SK-N-SH treated with all-trans-retinoic acid at 6 μM for 48 hours (cell line): ENCODE measurements around the gene PRKAG2.

ENCODE experiments used
- ATAC-seq: fragments of 200-7000 bp; cut with Tn5 transposase; 3 replicates; pipeline ENCODE4 v1.9.1; 2020; ENCODE audit warnings: mild to moderate bottlenecking, moderate library complexity
- ARNTL ChIP-seq: fragments of 450-650 bp; formaldehyde crosslinking; IDR thresholded peaks from 2 replicates; pipeline ENCODE4 v1.5.0; 2020; ENCODE audit warnings: low read depth, mild to moderate bottlenecking, moderate library complexity, borderline replicate concordance
- BACH2 ChIP-seq: fragments of 250-450 bp; sonication (Bioruptor Pico); IDR thresholded peaks from 2 replicates; pipeline ENCODE4 v1.9.0; 2021; ENCODE audit warnings: mild to moderate bottlenecking, borderline replicate concordance
- CSDC2 ChIP-seq: fragments of 250-450 bp; sonication (Bioruptor Pico); IDR thresholded peaks from 2 replicates; pipeline ENCODE4 v1.5.0; 2020; ENCODE audit warnings: mild to moderate bottlenecking, moderate library complexity
- ESRRG ChIP-seq: fragments of 250-450 bp; sonication (Bioruptor Pico); IDR thresholded peaks from 2 replicates; pipeline ENCODE4 v1.6.1; 2021; ENCODE audit warnings: mild to moderate bottlenecking
- GLIS3 ChIP-seq: fragments of 250-450 bp; sonication (Bioruptor Pico); IDR thresholded peaks from 2 replicates; pipeline ENCODE4 v1.5.0; 2020; ENCODE audit warnings: mild to moderate bottlenecking, moderate library complexity
- ISL1 ChIP-seq: fragments of 250-450 bp; sonication (Bioruptor Pico); IDR thresholded peaks from 2 replicates; pipeline ENCODE4 v2.1.2; 2022; ENCODE audit warnings: mild to moderate bottlenecking, moderate library complexity
- OSR1 ChIP-seq: fragments of 250-450 bp; sonication (Bioruptor Pico); IDR thresholded peaks from 2 replicates; pipeline ENCODE4 v1.8.0; 2022; ENCODE audit warnings: moderate library complexity, mild to moderate bottlenecking, inconsistent platforms
- PPARA ChIP-seq: fragments of 250-450 bp; sonication (Bioruptor Pico); IDR thresholded peaks from 2 replicates; pipeline ENCODE4 v1.5.0; 2020; ENCODE audit warnings: mild to moderate bottlenecking, borderline replicate concordance
- RARB ChIP-seq: fragments of 250-450 bp; sonication (Bioruptor Pico); IDR thresholded peaks from 2 replicates; pipeline ENCODE4 v1.8.0; 2021; ENCODE audit warnings: mild to moderate bottlenecking, moderate library complexity
- SNAI2 ChIP-seq: fragments of 250-450 bp; sonication (Bioruptor Pico); IDR thresholded peaks from 2 replicates; pipeline ENCODE4 v1.5.0; 2020; ENCODE audit warnings: mild to moderate bottlenecking, moderate library complexity
- TCF4 ChIP-seq: fragments of 250-450 bp; sonication (Bioruptor Pico); IDR thresholded peaks from 2 replicates; pipeline ENCODE4 v1.8.0; 2021; ENCODE audit warnings: mild to moderate bottlenecking, moderate library complexity, borderline replicate concordance
- TOX ChIP-seq: fragments of 250-450 bp; sonication (Bioruptor Pico); IDR thresholded peaks from 2 replicates; pipeline ENCODE4 v1.8.0; 2021; ENCODE audit warnings: mild to moderate bottlenecking, moderate library complexity, borderline replicate concordance
- ZC3H10 ChIP-seq: fragments of 250-450 bp; sonication (Bioruptor Pico); IDR thresholded peaks from 2 replicates; pipeline ENCODE4 v1.5.1; 2021; ENCODE audit warnings: mild to moderate bottlenecking, moderate library complexity
- ZFP3 ChIP-seq: fragments of 250-450 bp; sonication (Bioruptor Pico); IDR thresholded peaks from 2 replicates; pipeline ENCODE4 v1.5.0; 2020; ENCODE audit warnings: mild to moderate bottlenecking, moderate library complexity
- ZFP30 ChIP-seq: fragments of 450-650 bp; formaldehyde crosslinking; IDR thresholded peaks from 2 replicates; pipeline ENCODE4 v1.5.0; 2022; ENCODE audit warnings: mild to moderate bottlenecking, moderate library complexity
- ZNF565 ChIP-seq: fragments of 450-650 bp; formaldehyde crosslinking; conservative IDR thresholded peaks from 2 replicates; pipeline ENCODE4 v1.5.0; 2020; ENCODE audit warnings: low read depth, mild to moderate bottlenecking, moderate library complexity
- ZNF70 ChIP-seq: fragments of 450-650 bp; formaldehyde crosslinking; IDR thresholded peaks from 2 replicates; pipeline ENCODE4 v1.5.0; 2020; ENCODE audit warnings: mild to moderate bottlenecking, moderate library complexity
- ZNF8 ChIP-seq: fragments of 450-650 bp; formaldehyde crosslinking; IDR thresholded peaks from 2 replicates; pipeline ENCODE4 v1.5.0; 2020; ENCODE audit warnings: mild to moderate bottlenecking, moderate library complexity
- TF ChIP-seq, protein P1 (sequence below): fragments of 250-450 bp; sonication (Bioruptor Pico); IDR thresholded peaks from 2 replicates; pipeline ENCODE4 v1.8.0; 2020; ENCODE audit warnings: mild to moderate bottlenecking, moderate library complexity, borderline replicate concordance
- TF ChIP-seq, protein P2 (sequence below): fragments of 250-450 bp; sonication (Bioruptor Pico); IDR thresholded peaks from 2 replicates; pipeline ENCODE4 v1.5.1; 2021; ENCODE audit warnings: mild to moderate bottlenecking, moderate library complexity
- TF ChIP-seq, protein P3 (sequence below): fragments of 250-450 bp; sonication (Bioruptor Pico); IDR thresholded peaks from 2 replicates; pipeline ENCODE4 v1.8.0; 2021; ENCODE audit warnings: low read depth, mild to moderate bottlenecking, moderate library complexity, borderline replicate concordance
- TF ChIP-seq, protein P4 (sequence below): fragments of 250-450 bp; sonication (Bioruptor Pico); IDR thresholded peaks from 2 replicates; pipeline ENCODE4 v1.5.1; 2020; ENCODE audit warnings: low read depth, mild to moderate bottlenecking, moderate library complexity

Gene PRKAG2

DNA sequence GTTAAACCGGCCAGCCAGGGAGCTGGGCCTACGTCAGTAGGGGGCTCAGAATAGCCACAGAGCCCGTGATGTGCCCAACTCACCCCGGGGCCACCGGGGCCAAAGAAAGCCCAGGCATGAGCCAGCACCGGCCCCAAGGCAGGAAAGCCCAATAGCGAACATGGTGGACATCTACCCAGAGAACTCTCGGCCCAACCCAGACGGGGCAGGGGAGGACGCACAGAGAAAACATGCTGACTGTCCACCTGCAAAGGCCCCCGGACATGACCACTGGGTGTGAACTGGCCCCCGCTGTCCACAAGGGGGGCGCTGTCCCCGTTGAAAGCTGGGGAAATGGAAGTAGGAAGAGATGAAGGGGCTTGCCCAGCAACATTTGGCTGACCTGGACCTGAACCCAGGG lies 169.2 kb downstream of the PRKAG2 start:
- no peak for ATAC-seq
- no peak for TF ChIP-seq SNAI2 (CRISPR knock-in tag)
- no peak for TF ChIP-seq ZFP30 (CRISPR knock-in tag)
- TF ChIP-seq, protein P1, sequence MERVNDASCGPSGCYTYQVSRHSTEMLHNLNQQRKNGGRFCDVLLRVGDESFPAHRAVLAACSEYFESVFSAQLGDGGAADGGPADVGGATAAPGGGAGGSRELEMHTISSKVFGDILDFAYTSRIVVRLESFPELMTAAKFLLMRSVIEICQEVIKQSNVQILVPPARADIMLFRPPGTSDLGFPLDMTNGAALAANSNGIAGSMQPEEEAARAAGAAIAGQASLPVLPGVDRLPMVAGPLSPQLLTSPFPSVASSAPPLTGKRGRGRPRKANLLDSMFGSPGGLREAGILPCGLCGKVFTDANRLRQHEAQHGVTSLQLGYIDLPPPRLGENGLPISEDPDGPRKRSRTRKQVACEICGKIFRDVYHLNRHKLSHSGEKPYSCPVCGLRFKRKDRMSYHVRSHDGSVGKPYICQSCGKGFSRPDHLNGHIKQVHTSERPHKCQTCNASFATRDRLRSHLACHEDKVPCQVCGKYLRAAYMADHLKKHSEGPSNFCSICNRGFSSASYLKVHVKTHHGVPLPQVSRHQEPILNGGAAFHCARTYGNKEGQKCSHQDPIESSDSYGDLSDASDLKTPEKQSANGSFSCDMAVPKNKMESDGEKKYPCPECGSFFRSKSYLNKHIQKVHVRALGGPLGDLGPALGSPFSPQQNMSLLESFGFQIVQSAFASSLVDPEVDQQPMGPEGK: no peak
- TF ChIP-seq TCF4 (CRISPR knock-in tag): no peak
- TF ChIP-seq RARB (CRISPR knock-in tag): no peak
- TF ChIP-seq, protein P2, sequence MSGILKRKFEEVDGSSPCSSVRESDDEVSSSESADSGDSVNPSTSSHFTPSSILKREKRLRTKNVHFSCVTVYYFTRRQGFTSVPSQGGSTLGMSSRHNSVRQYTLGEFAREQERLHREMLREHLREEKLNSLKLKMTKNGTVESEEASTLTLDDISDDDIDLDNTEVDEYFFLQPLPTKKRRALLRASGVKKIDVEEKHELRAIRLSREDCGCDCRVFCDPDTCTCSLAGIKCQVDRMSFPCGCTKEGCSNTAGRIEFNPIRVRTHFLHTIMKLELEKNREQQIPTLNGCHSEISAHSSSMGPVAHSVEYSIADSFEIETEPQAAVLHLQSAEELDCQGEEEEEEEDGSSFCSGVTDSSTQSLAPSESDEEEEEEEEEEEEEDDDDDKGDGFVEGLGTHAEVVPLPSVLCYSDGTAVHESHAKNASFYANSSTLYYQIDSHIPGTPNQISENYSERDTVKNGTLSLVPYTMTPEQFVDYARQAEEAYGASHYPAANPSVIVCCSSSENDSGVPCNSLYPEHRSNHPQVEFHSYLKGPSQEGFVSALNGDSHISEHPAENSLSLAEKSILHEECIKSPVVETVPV (CRISPR knock-in tag): no peak
- TF ChIP-seq ISL1 (CRISPR knock-in tag): no peak
- no peak for TF ChIP-seq ESRRG
- no peak for TF ChIP-seq ZNF8 (CRISPR knock-in tag)
- no peak for TF ChIP-seq TOX (CRISPR knock-in tag)
- TF ChIP-seq PPARA (CRISPR knock-in tag): no peak
- no peak for TF ChIP-seq GLIS3 (CRISPR knock-in tag)
- TF ChIP-seq OSR1: no peak
- TF ChIP-seq, protein P3, sequence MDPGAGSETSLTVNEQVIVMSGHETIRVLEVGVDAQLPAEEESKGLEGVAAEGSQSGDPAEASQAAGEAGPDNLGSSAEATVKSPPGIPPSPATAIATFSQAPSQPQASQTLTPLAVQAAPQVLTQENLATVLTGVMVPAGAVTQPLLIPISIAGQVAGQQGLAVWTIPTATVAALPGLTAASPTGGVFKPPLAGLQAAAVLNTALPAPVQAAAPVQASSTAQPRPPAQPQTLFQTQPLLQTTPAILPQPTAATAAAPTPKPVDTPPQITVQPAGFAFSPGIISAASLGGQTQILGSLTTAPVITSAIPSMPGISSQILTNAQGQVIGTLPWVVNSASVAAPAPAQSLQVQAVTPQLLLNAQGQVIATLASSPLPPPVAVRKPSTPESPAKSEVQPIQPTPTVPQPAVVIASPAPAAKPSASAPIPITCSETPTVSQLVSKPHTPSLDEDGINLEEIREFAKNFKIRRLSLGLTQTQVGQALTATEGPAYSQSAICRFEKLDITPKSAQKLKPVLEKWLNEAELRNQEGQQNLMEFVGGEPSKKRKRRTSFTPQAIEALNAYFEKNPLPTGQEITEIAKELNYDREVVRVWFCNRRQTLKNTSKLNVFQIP (CRISPR knock-in tag): no peak
- no peak for TF ChIP-seq ZNF565
- no peak for TF ChIP-seq ARNTL
- TF ChIP-seq, protein P4, sequence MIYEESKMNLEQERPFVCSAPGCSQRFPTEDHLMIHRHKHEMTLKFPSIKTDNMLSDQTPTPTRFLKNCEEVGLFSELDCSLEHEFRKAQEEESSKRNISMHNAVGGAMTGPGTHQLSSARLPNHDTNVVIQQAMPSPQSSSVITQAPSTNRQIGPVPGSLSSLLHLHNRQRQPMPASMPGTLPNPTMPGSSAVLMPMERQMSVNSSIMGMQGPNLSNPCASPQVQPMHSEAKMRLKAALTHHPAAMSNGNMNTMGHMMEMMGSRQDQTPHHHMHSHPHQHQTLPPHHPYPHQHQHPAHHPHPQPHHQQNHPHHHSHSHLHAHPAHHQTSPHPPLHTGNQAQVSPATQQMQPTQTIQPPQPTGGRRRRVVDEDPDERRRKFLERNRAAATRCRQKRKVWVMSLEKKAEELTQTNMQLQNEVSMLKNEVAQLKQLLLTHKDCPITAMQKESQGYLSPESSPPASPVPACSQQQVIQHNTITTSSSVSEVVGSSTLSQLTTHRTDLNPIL (CRISPR knock-in tag): no peak
- no peak for TF ChIP-seq CSDC2 (CRISPR knock-in tag)
- TF ChIP-seq ZFP3 (CRISPR knock-in tag): no peak

DNA sequence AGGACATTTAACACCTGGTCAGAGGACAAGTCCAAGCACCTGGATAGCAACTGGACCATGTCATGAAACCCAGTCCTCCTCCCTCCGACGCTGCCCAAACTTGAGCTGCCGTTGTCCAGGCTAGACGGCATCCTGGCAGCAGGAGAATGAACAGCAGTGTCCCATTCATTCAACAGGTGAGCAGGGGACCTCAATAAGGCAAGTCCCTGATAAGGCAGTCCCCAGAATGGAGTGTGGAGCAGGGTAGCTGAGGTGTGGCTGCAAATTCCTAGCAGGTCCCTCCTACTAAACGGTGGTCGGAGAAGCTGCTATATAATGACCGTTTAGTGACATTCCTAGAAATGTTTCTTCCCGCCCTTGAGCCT lies 169.8 kb downstream of the PRKAG2 start:
- TF ChIP-seq, protein P1: no peak
- no peak for TF ChIP-seq ZC3H10
- no peak for TF ChIP-seq TCF4 (CRISPR knock-in tag)
- no peak for TF ChIP-seq ZFP30 (CRISPR knock-in tag)
- TF ChIP-seq CSDC2 (CRISPR knock-in tag): no peak
- no peak for TF ChIP-seq TOX (CRISPR knock-in tag)
- TF ChIP-seq GLIS3 (CRISPR knock-in tag): no peak
- TF ChIP-seq BACH2 (CRISPR knock-in tag): no peak
- TF ChIP-seq OSR1: no peak
- no peak for TF ChIP-seq PPARA (CRISPR knock-in tag)
- TF ChIP-seq ISL1 (CRISPR knock-in tag): no peak
- no peak for TF ChIP-seq ARNTL
- TF ChIP-seq RARB (CRISPR knock-in tag): no peak
- no peak for TF ChIP-seq ZNF70
- no peak for TF ChIP-seq ESRRG
- ATAC-seq: no peak

DNA sequence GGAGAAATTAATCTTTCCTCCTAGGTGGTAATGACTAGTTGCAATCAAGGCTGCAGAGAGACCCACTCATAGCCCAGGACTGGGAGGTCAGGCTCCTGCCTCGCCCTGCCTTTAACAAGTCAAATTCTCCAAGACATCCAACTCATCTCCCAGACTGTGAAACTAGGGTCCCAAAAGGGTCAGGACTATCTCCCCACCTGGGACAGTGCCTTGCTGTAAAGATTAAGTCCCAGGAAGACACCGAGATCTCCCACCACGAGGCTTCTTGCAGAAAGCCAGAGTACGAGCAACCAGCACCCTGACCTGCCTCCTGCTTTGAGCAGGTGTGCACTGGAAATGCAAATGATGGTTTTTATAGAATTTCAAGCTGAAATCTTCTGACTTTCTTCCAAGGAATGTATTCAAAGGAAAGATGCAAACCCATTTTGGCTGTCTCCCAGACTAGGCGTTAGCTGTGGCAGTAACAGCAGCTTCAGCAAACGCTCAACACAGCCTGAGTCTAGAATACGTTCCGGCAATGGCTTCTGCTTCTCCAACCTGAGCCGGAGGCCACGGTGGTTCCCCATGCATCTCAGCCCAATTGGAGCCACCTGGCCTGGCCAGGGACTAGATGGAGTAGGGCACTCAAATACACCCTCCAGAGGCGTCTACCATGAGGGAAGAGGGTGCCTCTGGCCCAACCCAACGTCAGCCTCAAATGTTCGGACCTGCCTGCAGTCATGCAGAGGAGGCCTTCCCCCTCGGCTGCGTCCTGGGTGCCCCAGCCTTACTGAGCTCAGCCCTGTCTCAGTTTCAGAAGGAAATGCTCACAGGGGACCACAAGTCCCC lies 170.4 kb downstream of the PRKAG2 start:
- no peak for ATAC-seq
- TF ChIP-seq RARB (CRISPR knock-in tag) (no peak), ZNF565 (no peak), PPARA (CRISPR knock-in tag) (no peak), ZNF70 (no peak), CSDC2 (CRISPR knock-in tag) (no peak), ISL1 (CRISPR knock-in tag) (no peak), ZNF8 (CRISPR knock-in tag) (no peak)
- TF ChIP-seq, protein P4 (CRISPR knock-in tag): no peak
